Fibroblast of peridontal ligament (primary cell): ENCODE data around the gene ANKRD33B.
"Not testable (repeated sequence)": the region's sequence is repeated elsewhere in the genome, so short reads cannot be mapped to it uniquely, and the experiment has no call there.

ENCODE experiments used
- DNase-seq: peaks from one replicate; pipeline ENCODE4 v3.0.0-alpha.2; 2010; ENCODE audit errors: extremely low read depth

Gene ANKRD33B

GRCh38 chr5:10563945-10564837 is at the start of gene ANKRD33B:
Gene ANKRD33B, plus strand, starts transcription at chr5:10564070. Its CDS starts 398 bp downstream, at chr5:10564468.
- DNase-seq: peak; percentile 39

DNA sequence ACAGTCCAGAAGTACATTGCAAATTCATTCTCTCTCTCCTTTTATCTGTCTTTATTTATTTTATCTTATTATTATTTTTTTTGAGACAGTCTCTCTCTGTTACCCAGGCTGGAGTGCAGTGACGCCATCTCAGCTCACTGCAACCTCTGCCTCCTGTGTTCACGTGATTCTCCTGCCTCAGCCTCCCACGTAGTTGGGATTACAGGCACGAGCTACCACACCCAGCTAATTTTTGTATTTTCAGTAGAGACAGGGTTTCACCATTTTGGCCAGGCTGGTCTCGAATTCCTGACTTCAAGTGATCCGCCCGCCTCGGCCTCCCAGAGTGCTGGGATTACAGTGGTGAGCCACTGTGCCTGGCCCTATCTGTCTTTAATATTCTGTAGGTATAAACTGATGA is 49.3 kb upstream of the ANKRD33B start:
- DNase-seq: not testable (repeated sequence)

DNA sequence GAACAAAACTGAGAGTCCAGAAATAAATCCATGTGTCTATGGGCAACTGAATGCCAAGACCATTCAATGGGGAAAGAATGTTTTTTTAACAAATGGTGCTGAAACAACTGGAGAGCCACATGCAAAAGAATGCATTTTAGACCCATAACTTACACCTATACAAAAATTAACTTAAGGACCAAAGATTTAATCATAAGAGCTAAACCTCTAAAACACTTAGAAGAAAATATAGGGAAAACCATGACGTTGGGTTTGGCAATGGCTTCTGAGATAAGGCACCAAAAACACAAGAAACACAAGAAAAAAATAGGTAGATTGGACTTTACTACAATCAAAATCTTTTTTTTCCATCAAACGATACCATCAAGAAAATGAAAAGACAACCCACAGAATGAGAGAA is 48.4 kb upstream of the ANKRD33B start:
- no peak for DNase-seq

DNA sequence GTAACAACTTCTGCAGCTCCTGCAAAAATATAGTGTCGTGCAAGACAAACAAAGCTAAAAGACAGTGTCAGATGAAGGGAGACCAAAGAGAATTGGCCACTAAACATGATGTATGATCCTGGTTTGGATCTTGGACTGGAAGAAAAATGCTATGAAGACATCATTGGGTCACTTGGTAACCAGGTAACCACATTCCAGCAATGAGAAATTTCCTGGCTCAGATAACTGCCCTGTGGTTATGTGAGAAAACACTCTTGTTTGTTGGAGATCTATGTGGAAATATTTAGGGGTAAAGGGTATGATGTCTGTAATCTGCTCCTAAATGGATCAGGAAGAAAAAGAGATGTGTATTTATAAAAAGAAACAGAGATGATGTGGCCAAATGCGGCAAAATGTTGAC is 45.5 kb upstream of the ANKRD33B start:
- peak; percentile 65 for DNase-seq

DNA sequence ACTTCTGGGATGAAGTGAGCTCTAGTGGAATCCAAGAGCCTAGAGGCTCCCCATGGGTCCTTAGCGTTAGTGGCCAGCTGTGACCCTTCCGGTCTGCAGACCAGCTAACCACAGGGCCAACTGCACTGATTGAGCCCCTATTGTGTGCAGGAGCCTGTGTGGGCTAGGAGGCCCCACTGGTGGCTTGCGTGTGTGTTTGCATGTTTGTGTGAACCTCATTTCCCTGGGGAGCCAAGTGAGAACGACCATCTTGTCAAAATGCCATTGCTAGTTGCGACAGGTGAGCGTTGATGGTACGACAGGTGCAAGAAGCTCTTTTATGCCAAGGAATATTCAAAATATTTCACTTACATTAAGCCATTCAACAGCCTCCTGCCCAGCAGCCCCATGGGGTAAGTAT is 44.1 kb upstream of the ANKRD33B start:
- no peak for DNase-seq

DNA sequence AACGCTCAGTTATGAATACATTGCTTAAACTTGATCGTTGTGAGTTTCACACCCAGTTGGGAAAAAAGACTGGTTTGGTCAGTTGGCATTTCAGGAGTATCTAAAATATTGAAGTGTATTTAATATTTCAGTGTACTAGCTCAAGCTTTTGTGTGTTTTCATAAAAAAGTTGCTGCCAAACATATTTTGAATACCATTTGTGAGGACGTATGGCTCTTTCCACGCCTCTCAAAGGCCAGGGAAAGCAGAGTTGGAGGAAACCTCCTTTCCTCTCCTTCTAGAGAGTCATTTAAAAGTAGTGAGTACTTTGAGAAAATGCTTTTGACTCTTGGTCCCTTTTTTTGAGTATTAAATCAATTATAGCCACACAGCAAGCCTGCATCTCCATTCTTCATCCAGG is 43.2 kb upstream of the ANKRD33B start:
- peak; percentile 68 for DNase-seq

DNA sequence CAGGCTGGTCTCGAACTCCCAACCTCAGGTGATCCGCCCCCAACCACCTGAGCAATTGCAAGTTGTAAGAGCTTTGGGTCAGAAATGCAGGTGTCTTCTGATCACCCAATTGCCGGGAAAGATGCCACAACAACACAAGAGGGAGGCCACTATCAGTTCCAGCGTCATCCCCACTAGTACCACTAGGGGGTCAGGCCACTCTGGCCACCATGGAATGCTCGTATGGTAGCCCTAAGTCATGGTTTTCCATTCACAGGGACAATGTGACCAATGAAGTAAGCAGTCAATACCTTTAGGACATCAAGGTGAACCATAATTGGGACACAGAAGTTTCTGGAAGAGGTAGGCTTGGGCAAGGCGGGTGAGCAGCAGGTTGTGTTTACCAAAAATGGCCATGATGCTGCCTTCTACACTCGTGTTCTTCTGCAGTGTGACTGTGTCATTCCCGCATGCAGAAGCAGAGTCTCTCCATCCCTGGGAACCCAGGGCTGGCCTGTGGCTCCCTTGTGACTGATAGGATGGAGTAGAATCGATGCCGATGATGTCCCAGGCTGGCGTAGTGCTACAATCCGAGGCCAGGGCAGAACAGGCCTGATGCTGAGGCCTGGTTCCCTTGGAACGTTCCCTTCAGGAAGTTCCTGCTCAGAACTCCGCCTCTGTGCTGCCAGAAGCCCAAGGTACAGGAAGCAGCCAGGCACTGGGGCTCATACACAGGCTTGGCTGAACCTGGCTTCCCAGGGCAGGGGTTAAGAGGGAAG is 42.2 kb upstream of the ANKRD33B start:
- DNase-seq: no peak

- no peak for DNase-seq
Observed at GRCh38 chr5:10522224-10522611, 41.7 kb upstream of the ANKRD33B start.

DNA sequence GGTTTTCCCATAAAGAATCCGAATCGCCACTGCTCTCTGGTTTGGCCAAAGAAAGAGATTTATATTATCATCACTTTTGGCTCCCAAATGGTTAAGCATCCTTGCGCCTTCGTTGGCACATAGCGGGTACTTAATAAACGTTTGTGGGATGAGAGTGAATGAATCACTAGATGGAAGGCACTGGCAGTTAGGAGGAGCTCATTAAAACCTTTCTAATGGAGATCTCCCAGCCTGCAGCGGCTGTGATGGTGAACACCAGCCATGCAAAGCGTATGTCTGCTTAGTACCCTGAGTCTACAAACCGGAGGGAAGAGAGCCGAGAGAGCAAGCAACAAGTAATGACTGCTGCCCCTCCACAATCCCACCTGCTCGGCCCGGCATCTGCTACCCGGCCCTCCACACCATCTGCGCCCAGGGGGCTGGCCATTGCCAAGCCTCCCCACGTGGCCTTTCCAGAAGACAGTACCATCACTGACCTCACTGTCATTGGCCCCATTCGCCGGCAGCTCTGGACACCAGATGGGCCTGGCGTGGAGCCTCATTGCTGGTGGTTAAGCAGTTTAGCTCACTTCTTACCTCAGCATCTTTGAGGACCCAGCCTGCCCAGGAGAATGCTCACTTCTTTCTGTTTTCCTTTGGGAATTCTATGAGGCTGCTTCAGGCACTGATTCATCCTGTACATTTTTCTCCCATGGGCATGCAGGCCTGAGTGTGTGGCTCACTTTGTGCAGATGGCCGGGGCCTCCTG is 39.3 kb upstream of the ANKRD33B start:
- peak; percentile 92 for DNase-seq

DNA sequence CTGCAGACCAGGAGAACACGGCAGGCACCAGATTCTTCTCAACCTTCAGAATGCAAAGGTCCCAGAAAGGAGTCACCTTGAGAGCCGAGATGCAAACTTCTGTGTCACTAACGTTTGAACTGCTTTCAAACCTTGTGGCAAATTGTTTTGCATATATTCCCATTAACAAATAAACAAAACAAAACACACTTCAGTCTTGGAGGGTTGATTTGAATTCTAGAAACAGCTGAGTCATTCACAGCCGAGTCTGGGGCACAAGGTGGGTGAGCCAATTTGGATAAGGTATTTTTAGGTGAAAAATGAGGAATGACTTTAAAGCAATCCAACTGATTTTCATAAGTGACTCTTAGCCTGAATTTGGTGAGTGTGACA is 38.8 kb upstream of the ANKRD33B start:
- DNase-seq: no peak

DNA sequence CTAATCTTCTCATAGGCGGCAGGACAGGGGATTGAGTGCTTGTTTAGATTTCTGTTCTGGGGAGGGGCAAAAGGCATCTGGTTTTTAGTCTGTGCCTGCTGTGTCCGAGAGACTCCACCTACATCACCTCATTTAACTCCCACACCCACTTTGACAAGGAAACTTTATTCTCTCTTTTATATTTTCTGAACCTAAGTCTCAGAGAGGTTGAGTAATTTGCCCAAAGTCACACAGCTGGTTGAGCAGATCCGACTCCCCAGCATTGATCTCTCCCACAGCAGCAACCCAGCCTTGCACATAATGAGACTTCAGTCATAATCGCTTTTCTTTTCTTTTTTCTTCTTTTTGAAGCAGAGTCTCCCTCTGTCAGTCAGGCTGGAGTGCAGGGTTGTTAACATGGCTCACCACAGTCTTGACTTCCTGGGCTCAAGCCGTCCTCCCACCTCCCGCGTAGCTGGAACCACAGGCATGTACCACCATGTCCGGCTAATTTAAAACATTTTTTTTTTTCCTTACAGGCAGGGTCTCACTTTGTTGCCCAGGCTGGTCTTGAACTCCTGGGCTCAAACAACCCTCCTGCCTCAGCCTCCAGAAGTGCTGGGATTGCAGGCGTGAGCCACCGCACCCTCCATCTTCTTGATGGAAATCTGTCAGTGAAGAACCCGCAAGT is 36.5 kb upstream of the ANKRD33B start:
- DNase-seq: peak; percentile 60

GRCh38 chr5:10528056-10528816 is 35.6 kb upstream of the ANKRD33B start:
- DNase-seq: peak; percentile 88

- no peak for DNase-seq
Observed at GRCh38 chr5:10528827-10529226, 35.0 kb upstream of the ANKRD33B start.

DNA sequence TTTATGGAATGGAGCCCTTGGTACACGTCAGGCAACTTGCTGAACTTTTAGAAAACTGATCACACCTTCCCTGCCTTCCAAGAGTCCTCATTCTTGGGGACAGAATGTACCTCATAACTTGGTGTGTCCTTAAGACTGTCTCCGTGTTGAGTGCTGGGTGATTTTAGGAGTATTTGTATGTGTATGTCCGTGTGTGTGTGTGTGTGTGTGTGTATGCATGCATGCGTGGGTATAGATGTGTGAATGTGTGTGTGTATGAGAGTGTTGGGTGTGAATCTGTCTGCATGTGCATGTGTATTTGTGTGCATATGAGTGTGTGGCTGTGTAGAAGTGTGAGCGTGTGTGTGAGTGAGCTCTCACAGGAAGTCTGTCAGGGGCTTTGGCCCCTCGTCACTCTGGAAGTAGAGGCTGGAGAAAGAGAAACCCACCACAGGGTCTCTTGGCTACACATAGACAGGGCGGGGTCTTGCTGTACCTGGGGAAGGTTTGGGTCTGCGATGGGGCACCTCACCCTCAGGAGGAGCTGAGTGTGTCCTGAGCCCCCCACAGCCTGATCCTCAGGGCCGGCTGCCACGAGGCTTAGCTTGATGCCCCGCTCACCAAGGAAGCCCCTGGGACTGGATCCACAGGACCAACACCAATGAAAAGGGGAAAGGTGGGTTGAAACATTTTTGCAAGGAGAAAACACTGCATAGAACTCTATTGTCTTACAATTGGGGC is 33.1 kb upstream of the ANKRD33B start:
- no peak for DNase-seq

- no peak for DNase-seq
Observed at GRCh38 chr5:10532421-10532820, 31.4 kb upstream of the ANKRD33B start.

- no peak for DNase-seq
Observed at GRCh38 chr5:10533226-10533625, 30.6 kb upstream of the ANKRD33B start.

GRCh38 chr5:10534561-10535530 is 29.0 kb upstream of the ANKRD33B start:
- no peak for DNase-seq

GRCh38 chr5:10536511-10536910 is 27.4 kb upstream of the ANKRD33B start:
- DNase-seq: no peak

GRCh38 chr5:10536931-10537579 is 26.8 kb upstream of the ANKRD33B start:
- no peak for DNase-seq
